GM19438 (cell line): Measurements from ENCODE around the gene CHST11.

ENCODE experiments used
- ATAC-seq: cut with Tn5 transposase; IDR thresholded peaks from one replicate; pipeline ENCODE4 v1.9.1; 2021; ENCODE audit warnings: low read depth; ENCODE audit not compliant: unreplicated experiment

Gene CHST11

GRCh38 chr12:104643093-104643818, 186.5 kb downstream of the CHST11 start:
- no peak for ATAC-seq

- ATAC-seq = peak; percentile 52
Measured at GRCh38 chr12:104643819-104644669, 187.3 kb downstream of the CHST11 start.

GRCh38 chr12:104648756-104649155, 192.0 kb downstream of the CHST11 start:
- ATAC-seq = no peak

GRCh38 chr12:104649217-104649824, 192.6 kb downstream of the CHST11 start:
- ATAC-seq = no peak

- ATAC-seq = no peak
Measured at GRCh38 chr12:104649921-104650320, 193.2 kb downstream of the CHST11 start.

- no peak for ATAC-seq
Measured at GRCh38 chr12:104650541-104650940, 193.8 kb downstream of the CHST11 start.

- no peak for ATAC-seq
Measured at GRCh38 chr12:104651811-104652210, 195.1 kb downstream of the CHST11 start.

GRCh38 chr12:104652358-104652757, 195.6 kb downstream of the CHST11 start:
- ATAC-seq = no peak

- ATAC-seq = no peak
Measured at GRCh38 chr12:104652910-104653309, 196.2 kb downstream of the CHST11 start.

GRCh38 chr12:104653730-104654664, 197.2 kb downstream of the CHST11 start:
- no peak for ATAC-seq

- ATAC-seq = no peak
Measured at GRCh38 chr12:104654665-104655609, 198.2 kb downstream of the CHST11 start.

GRCh38 chr12:104656383-104656782, 199.6 kb downstream of the CHST11 start:
- ATAC-seq = no peak

GRCh38 chr12:104656921-104657320, 200.2 kb downstream of the CHST11 start:
- no peak for ATAC-seq

- no peak for ATAC-seq
Measured at GRCh38 chr12:104657726-104658484, 201.2 kb downstream of the CHST11 start.

GRCh38 chr12:104659058-104659457, 202.3 kb downstream of the CHST11 start:
- no peak for ATAC-seq

GRCh38 chr12:104662203-104662602, 205.5 kb downstream of the CHST11 start:
- ATAC-seq = no peak

- ATAC-seq = no peak
Measured at GRCh38 chr12:104662908-104663307, 206.2 kb downstream of the CHST11 start.

GRCh38 chr12:104664351-104664750, 207.6 kb downstream of the CHST11 start:
- no peak for ATAC-seq
